Adipocyte (in vitro differentiated cells): ENCODE results near the gene NSL1.
A peak's percentile ranks its signal among the peaks of the same experiment; 100 is the strongest.
"Not testable (repeated sequence)": the region's sequence is repeated elsewhere in the genome, so short reads cannot be mapped to it uniquely, and the experiment has no call there.

Experiments
- DNase-seq: peaks from one replicate; pipeline ENCODE4 v3.0.0-alpha.2; 2015; ENCODE audit warnings: low read depth
- H3K27me3 ChIP-seq: replicated peaks from 2 replicates; pipeline ENCODE4 v1.7.0; 2013; ENCODE audit warnings: mild to moderate bottlenecking, low read length, moderate library complexity; ENCODE audit not compliant: control insufficient read depth, insufficient read depth
- H3K36me3 ChIP-seq: 2 replicates; pipeline ENCODE4 v1.7.0; 2013; ENCODE audit warnings: low read length, mild to moderate bottlenecking, moderate library complexity; ENCODE audit not compliant: control insufficient read depth, insufficient read depth, severe bottlenecking
- H3K4me1 ChIP-seq: 2 replicates; pipeline ENCODE4 v1.7.0; 2013; ENCODE audit warnings: mild to moderate bottlenecking, low read length, moderate library complexity; ENCODE audit not compliant: control insufficient read depth, insufficient read depth
- H3K4me3 ChIP-seq: 2 replicates; pipeline ENCODE4 v1.7.0; 2013; ENCODE audit warnings: mild to moderate bottlenecking, low read length, moderate library complexity
- H3K9ac ChIP-seq: 2 replicates; pipeline ENCODE4 v1.7.0; 2013; ENCODE audit warnings: mild to moderate bottlenecking, low read length, moderate library complexity
- H3K9me3 ChIP-seq: 2 replicates; pipeline ENCODE4 v1.7.0; 2013; ENCODE audit warnings: mild to moderate bottlenecking, low read length, moderate library complexity; ENCODE audit not compliant: control insufficient read depth

NSL1 gene

GRCh38 chr1:212718499-212718898 is 73.1 kb downstream of the NSL1 start:
- no peaks in the 10 kb centered on the region for H3K36me3 ChIP-seq
- no peaks in the 10 kb centered on the region for H3K27me3 ChIP-seq
- no peaks in the 10 kb centered on the region for H3K9me3 ChIP-seq
- DNase-seq = peak; percentile 25
- H3K4me1 ChIP-seq = peaks cover 10% of the 10 kb centered on the region
- no peak overlapping the region for H3K4me3 ChIP-seq
- H3K9ac ChIP-seq = no peak overlapping the region

GRCh38 chr1:212716161-212716560 is 75.4 kb downstream of the NSL1 start:
- no peak for DNase-seq
- Histone ChIP-seq H3K4me3 (no peak overlapping the region), H3K27me3 (no peaks in the 10 kb centered on the region), H3K9me3 (no peaks in the 10 kb centered on the region), H3K36me3 (no peaks in the 10 kb centered on the region), H3K4me1 (peaks cover under 1% of the 10 kb centered on the region), H3K9ac (no peak overlapping the region)

DNA sequence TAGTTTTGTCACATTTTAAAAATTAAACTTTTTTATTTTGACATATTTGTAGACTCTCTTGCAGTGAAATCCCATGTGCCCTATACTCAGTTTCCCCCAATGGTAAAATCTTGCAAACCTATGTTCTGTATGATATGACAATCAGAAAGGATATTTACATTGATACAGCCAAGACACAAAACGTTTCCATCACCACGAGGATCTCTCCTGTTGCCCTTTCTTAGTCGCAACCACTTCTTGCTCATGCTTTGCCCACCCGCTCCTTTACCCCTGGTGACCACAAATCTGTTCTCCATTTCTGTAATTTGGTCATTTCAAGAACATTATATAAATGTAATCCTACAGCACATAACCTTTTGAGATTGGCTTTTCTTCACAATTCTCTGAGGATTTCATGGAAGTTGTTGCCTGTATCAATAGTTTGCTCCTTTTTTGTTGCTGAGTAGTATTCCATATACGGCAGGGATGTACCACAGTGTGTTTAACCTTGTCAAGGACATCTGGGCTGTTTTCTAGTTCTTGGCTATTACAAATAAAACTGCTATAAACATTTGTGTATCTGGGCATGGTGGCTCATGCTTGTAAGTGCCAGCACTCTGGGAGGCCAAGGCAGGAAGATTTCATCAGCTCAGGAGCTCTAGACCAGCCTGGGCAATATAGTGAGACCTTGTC is 78.0 kb downstream of the NSL1 start:
- no peak for DNase-seq
- Histone ChIP-seq H3K27me3 (no peaks in the 10 kb centered on the region), H3K4me3 (no peak overlapping the region), H3K4me1 (no peaks in the 10 kb centered on the region), H3K9me3 (no peaks in the 10 kb centered on the region), H3K9ac (no peak overlapping the region), H3K36me3 (no peaks in the 10 kb centered on the region)

DNA sequence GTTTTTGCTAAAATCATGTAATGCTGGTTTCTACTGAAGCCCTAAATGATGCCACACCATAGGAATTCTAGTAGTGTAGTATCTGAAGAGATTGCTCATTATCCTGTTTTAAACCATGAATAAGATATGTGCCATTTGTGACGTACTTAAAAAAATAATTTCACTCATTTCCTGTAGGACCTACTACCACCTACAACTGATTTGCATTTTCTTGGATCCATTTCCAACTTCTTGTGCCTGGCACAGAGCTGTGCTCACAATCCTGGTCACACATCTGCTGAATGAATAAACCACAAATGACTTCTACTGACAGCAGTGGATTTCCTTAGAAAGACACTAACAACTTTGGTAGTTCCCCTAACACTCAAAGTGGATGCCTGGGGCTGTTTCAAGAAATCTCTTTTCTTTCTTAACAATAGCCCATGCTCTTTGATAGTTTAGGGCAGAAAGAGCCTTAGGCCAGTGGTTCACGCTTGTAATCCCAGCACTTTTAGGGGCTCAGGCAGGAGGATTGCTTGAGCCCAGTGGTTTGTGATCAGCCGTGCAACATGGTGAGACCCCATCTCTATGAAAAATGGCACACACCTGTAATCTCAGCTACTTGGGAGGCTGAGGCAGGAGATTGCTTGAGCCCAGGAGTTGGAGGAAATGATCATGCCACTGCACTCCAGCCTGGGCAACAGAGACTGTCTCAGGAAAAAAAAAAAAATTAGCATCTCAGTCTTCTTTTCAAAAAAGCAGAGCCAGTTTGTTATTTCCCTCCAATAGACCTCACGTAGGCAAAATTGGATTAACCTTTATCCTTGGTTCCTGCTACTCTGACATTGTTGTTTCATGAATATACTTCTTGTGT is 78.9 kb downstream of the NSL1 start:
- H3K27me3 ChIP-seq = no peaks in the 10 kb centered on the region
- peak; percentile 51 for DNase-seq

DNA sequence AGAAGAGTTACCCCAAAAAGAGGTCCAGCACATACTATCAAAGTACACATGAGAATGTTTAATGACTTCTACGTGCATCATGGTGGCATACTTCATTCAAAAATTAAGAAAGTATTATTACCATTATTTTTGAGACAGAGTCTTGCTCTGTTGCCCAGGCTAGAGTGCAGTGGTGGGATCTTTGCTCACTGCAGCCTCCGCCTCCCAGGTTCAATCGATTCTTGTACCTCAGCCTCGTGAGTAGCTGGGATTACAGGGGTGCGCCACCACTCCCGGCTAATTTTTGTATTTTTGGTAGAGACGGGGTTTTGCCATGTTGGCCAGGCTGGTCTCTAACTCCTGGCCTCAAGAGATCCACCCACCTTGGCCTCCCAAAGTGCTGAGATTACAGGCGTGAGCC is 79.6 kb downstream of the NSL1 start:
- not testable (repeated sequence) for H3K9ac ChIP-seq, H3K9me3 ChIP-seq, H3K4me3 ChIP-seq, H3K4me1 ChIP-seq, H3K27me3 ChIP-seq, DNase-seq, H3K36me3 ChIP-seq

More for the DNA sequence above, 78.9 kb downstream of the NSL1 start:
- no peaks in the 10 kb centered on the region for H3K4me1 ChIP-seq
- no peaks in the 10 kb centered on the region for H3K9me3 ChIP-seq
- no peak overlapping the region for H3K9ac ChIP-seq
- H3K4me3 ChIP-seq = no peak overlapping the region
- no peaks in the 10 kb centered on the region for H3K36me3 ChIP-seq

DNA sequence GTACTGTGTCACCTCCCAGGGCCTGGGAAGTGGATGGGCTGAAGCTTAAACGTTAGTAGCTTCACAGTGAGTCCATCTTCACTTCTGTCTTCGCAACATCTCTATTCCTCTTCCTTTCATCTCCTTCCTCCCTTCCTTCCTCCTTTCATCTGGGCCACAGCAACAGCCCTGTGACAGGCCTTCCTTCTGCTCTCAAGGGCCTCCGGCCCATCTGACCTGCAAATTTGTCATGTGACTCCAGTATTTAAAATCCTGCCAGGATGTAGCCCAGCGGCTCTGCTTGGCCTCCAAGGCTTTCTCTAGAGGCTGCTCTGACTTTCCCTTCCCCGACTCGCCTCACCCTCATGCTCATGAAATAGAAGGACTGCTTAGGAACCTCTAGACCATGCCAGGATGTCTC is 81.0 kb downstream of the NSL1 start:
- DNase-seq = no peak
- Histone ChIP-seq H3K9ac (no peak overlapping the region), H3K27me3 (no peaks in the 10 kb centered on the region), H3K4me1 (no peaks in the 10 kb centered on the region), H3K9me3 (no peaks in the 10 kb centered on the region), H3K36me3 (no peaks in the 10 kb centered on the region), H3K4me3 (no peak overlapping the region)

GRCh38 chr1:212703991-212704564 is 87.5 kb downstream of the NSL1 start:
- DNase-seq = no peak
- Histone ChIP-seq H3K36me3 (no peaks in the 10 kb centered on the region), H3K9ac (no peak overlapping the region), H3K4me1 (peaks cover 9% of the 10 kb centered on the region), H3K9me3 (no peaks in the 10 kb centered on the region), H3K27me3 (no peaks in the 10 kb centered on the region), H3K4me3 (no peak overlapping the region)

DNA sequence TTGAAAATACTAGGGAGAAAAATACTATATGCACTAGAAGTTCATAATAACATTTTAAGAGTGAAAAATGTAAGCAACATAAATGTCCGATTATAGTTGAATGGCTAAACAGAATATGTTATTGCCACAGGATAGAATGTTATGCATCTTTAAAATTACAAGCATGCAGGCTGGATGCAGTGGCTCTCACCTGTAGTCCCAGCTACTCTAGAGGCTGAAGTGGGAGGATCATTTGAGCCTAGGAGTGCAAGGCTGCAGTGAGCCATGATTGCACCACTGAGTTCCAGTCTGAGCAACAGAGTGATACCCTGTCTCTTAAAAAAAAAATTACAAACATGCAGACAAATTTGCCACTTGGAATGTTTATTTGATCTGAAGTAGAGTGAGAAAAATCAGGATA is 88.9 kb downstream of the NSL1 start:
- Histone ChIP-seq H3K4me3 (no peak overlapping the region), H3K9ac (no peak overlapping the region), H3K9me3 (no peaks in the 10 kb centered on the region), H3K27me3 (peaks cover 10% of the 10 kb centered on the region), H3K4me1 (peaks cover 9% of the 10 kb centered on the region), H3K36me3 (no peaks in the 10 kb centered on the region)
- no peak for DNase-seq

- DNase-seq = no peak
- peaks cover 9% of the 10 kb centered on the region for H3K4me1 ChIP-seq
- no peaks in the 10 kb centered on the region for H3K9me3 ChIP-seq
- H3K27me3 ChIP-seq = peaks cover 17% of the 10 kb centered on the region
- H3K36me3 ChIP-seq = no peaks in the 10 kb centered on the region
- H3K9ac ChIP-seq = no peak overlapping the region
- H3K4me3 ChIP-seq = no peak overlapping the region
Measured at GRCh38 chr1:212701910-212702309, 89.7 kb downstream of the NSL1 start.

DNA sequence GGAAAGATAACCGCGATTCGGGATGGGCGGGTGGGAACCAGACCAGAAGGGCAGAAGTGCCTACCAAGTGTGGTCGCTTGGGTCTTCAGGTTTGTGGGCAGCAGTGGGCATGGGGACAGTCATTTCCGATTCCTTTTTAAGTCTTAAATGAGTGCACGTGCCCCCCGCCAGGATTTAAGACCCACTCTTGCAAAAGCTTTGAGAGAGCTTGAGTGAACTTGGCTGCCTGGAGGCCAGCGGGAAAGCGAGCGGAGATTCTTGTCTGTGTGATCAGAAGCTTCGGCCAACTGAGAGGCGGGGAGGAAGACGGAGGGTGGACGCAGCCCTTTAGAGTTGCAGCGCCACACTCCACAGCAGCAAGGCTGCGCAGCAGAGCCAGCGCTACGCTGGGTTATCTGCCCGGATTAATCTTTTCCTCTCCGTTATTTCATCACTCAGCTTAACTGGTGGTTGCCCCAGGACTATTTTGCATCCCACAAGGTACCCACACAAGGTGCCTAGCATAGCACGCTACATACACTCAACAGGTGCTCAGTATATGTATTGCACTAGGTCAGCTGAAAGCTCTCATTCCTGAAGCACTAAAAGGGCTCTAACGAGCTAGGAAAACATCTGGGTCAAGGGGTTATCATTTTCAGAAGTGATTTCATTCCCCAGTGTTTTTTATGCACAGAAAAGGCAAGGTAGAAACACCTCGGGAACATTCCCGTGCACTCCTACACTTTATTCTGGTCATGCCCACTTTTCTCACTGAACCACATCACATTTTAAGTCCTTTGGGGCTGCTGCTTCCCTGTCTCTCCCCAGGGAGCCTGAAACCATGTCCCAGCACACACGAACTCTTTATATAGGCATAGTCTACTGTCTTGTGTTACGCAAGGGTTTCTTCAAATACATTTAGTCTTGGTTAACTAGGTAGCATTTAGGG is 90.4 kb downstream of the NSL1 start:
- H3K4me3 ChIP-seq = peak overlapping the region; percentile 67
- peaks cover 9% of the 10 kb centered on the region for H3K4me1 ChIP-seq
- no peaks in the 10 kb centered on the region for H3K36me3 ChIP-seq
- H3K9me3 ChIP-seq = no peaks in the 10 kb centered on the region
- DNase-seq = peak; percentile 67
- peaks cover 19% of the 10 kb centered on the region for H3K27me3 ChIP-seq
- peak overlapping the region; percentile 43 for H3K9ac ChIP-seq
